GM12801 (cell line): Measurements from ENCODE around the gene F2.

ENCODE experiments used
- CTCF ChIP-seq: IDR thresholded peaks from one replicate; pipeline ENCODE4 v1.5.1; 2011; ENCODE audit warnings: control low read depth; ENCODE audit not compliant: insufficient read length; ENCODE audit errors: extremely low read depth

F2 gene

GRCh38 chr11:46711303-46711702 lies 7.7 kb upstream of the F2 start:
- TF ChIP-seq CTCF: no peak

DNA sequence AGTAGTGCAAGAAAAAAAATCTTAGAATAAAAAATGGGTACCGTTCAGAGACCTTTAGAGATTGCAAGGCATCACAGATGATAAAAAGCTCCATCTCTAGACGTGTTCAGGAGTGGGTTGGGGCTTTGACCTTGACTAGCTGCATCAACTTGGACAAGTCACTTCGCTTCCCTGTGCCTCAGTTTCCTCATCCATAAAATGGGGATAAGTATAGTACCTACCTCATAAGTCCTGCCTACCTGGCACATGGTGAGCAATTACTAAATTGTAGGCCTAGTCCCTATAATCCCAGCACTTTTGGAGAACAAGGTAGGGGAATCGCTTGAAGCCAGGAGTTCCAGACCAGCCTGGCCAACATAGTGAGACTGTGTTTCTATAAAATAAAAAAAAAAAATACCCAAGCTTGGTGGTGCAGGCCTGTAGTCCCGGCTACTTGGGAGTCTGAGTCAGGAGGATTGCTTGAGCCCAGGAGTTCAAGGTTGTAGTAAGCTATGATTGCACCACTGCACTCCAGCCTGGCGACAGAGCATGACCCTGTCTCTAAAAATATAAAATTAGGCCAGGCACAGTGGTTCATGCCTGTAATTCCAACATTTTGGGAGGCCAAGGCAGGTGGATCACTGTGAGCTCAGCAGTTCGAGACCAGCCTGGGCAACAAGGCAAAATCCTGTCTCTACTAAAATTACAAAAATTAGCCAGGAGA lies 6.0 kb upstream of the F2 start:
- no peak for TF ChIP-seq CTCF

DNA sequence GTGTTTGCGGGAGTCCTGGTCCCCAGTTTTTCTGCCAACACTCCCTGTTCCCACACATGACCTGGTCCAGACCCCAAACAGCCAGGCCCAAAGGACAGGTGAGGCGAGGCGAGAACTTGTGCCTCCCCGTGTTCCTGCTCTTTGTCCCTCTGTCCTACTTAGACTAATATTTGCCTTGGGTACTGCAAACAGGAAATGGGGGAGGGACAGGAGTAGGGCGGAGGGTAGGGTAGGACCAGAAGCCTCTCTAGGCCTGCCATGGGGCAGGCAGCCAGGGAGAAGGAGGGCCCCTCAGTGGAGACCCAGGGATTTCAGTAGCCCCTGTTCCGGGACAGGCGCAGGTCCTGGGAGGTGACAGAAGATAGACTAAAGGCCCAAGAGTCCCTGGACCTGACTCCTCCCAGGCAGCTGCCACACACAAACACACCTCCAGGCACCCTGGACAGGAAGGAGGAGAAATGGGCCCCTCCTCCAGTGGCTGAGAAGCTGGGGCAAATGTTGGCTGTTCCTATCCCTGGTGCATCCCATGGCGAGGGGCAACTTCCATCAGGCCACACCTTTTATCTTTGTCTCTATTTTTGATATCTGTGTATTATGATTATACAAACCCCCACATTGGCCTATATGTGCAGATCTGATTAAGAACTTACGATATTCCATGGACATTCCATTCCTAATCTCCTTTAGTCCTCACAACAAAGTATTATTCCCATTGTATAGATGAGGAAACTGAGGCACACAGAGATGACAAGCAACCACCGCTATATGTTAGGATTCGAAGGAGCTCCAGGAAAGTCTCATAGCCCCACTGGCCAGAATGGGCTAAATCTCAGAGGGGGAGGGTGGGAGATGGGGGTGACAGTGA lies 626 bp upstream of the F2 start:
- no peak for TF ChIP-seq CTCF

- TF ChIP-seq CTCF: no peak
These were observed 668 bp downstream of the F2 start for GRCh38 chr11:46719543-46720218.

DNA sequence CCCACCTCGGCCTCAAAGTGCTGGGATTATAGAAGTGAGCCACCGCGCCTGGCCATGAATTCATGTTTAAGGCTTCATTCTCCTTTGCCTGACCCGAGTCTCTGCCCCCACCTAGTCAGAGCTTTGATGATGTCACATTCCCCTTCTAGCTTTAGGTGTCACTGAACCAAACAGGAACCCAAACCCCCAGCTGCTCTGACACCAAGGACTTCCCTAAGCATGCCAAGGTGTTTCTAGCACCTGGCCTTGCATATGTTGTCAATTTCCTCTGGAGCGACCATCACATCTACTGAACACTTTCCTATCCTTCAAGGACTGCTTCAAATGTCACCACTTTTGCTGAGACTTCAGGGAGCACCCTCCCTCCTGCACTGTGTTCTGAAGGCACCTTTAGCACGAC lies 2.3 kb downstream of the F2 start:
- no peak for TF ChIP-seq CTCF

GRCh38 chr11:46722566-46723358 lies 3.7 kb downstream of the F2 start:
- TF ChIP-seq CTCF: no peak

DNA sequence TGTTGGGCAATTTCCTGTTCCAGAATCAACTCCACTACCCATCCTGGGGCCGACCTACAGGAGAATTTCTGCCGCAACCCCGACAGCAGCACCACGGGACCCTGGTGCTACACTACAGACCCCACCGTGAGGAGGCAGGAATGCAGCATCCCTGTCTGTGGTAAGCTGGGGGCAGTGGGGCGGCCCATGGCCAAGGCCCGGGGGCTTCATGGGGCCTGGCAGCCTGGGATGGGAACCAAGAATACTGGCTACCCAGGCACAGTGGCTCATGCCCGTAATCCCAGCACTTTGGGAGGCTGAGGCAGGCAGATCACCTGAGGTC lies 4.3 kb downstream of the F2 start:
- TF ChIP-seq CTCF: no peak
